Gastroesophageal sphincter (tissue), 3 donors: ENCODE data around the gene GANC.

Experiments used
- CTCF ChIP-seq, 4 experiments: fragments of 200-600 bp in 2 of 4; fragments of 450-650 bp in 2 of 4; sonication (generic) in 1 of 4; IDR thresholded peaks; one replicate each; pipeline ENCODE4 v1.5.1; 2017 to 2019; ENCODE audit warnings: antibody characterized with exemption in 4 of 4, mild to moderate bottlenecking in 2 of 4, moderate library complexity in 2 of 4
- POLR2A ChIP-seq, 2 donors: fragments of 450-650 bp; IDR thresholded peaks; one replicate each; pipeline ENCODE4 v1.6.1; 2017; ENCODE audit warnings: antibody characterized with exemption in 2 of 2, mild to moderate bottlenecking in 2 of 2, moderate library complexity in 1 of 2
- POLR2AphosphoS5 ChIP-seq: sonication (generic); formaldehyde crosslinking; IDR thresholded peaks from one replicate; pipeline ENCODE4 v1.6.1; 2017; ENCODE audit warnings: antibody characterized with exemption

- TF ChIP-seq POLR2A (IDR thresholded peaks at IDR 0.05) = no peak
- TF ChIP-seq CTCF (IDR thresholded peaks at IDR 0.05) = no peak
- TF ChIP-seq POLR2AphosphoS5 = no peak
Observed at GRCh38 chr15:42404461-42405235, 131.6 kb downstream of the GANC start.
